Bronchial epithelial cell (primary cell): ENCODE results near the gene TM2D1. TPM values are rescaled to one million over a fixed set of nuclear protein-coding genes. Genes with fewer than 3 reads are reported as not detected.
A peak's percentile ranks its signal among the peaks of the same experiment; 100 is the strongest.

Experiments
- DNase-seq: peaks from one replicate; pipeline ENCODE4 v3.0.0-alpha.2; 2010; ENCODE audit warnings: low read depth
- FAIRE-seq: peaks from 2 replicates; lab custom pipeline; 2011; peaks lifted over from hg19 to GRCh38; lab: Jason Lieb, UNC
- H3K27me3 ChIP-seq: 2 replicates; pipeline ENCODE4 v1.5.1; 2011; ENCODE audit warnings: low read length; ENCODE audit not compliant: control insufficient read depth, insufficient read depth
- H3K36me3 ChIP-seq: 2 replicates; pipeline ENCODE4 v1.5.1; 2011; ENCODE audit warnings: low read length; ENCODE audit not compliant: control insufficient read depth, insufficient read depth
- H3K4me3 ChIP-seq: 2 replicates; pipeline ENCODE4 v1.5.1; 2011; ENCODE audit warnings: mild to moderate bottlenecking, low read depth, low read length, control low read depth
- total RNA-seq: library from RNA; depleted of rRNA; stranded (reverse); fragments of >200 nt; gene quantifications from 2 replicates; pipeline ENCODE4 v1.2.1, GENCODE V29; 2014
- TF ChIP-seq, protein P1 (sequence below): IDR thresholded peaks from 2 replicates; pipeline ENCODE4 v1.5.1; 2011; ENCODE audit warnings: mild to moderate bottlenecking, moderate library complexity, low read length, control low read depth, inconsistent platforms; ENCODE audit not compliant: insufficient read depth, severe bottlenecking

TM2D1 gene
- total RNA-seq, 1 donor from 2014 or later, result 45.5 TPM

DNA sequence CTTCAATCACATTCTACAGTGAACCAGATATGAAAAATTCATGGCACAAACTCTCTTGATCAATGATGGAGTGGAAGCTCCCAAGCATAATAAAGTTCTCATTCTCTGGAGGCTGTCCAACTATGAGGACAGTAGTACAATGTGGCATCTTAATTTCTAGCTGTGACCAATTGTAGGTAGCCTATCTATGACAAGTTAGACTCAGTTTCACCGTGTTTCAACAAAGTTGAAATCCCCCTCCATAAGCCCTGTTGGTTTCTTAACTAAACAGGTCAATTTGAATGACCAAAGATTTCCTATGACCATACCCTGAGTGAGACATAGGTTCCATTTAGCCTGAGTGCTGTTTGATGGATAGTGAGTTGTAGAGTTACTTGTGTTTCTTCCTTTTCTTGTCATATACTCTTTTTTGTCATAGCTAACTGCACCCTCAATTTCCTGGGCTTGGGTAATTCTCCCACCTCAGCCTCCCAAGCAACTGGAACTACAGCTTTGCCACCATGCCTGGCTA, 29.1 kb upstream of the TM2D1 start:
- Histone ChIP-seq H3K4me3 (no peak overlapping the region), H3K27me3 (no peaks in the 10 kb centered on the region), H3K36me3 (peaks cover 3% of the 10 kb centered on the region)
- FAIRE-seq (no peak), DNase-seq (peak; percentile 49)
- TF ChIP-seq, protein P1, sequence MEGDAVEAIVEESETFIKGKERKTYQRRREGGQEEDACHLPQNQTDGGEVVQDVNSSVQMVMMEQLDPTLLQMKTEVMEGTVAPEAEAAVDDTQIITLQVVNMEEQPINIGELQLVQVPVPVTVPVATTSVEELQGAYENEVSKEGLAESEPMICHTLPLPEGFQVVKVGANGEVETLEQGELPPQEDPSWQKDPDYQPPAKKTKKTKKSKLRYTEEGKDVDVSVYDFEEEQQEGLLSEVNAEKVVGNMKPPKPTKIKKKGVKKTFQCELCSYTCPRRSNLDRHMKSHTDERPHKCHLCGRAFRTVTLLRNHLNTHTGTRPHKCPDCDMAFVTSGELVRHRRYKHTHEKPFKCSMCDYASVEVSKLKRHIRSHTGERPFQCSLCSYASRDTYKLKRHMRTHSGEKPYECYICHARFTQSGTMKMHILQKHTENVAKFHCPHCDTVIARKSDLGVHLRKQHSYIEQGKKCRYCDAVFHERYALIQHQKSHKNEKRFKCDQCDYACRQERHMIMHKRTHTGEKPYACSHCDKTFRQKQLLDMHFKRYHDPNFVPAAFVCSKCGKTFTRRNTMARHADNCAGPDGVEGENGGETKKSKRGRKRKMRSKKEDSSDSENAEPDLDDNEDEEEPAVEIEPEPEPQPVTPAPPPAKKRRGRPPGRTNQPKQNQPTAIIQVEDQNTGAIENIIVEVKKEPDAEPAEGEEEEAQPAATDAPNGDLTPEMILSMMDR, result no peak

GRCh38 chr1:61752921-61753389, 28.0 kb upstream of the TM2D1 start:
- TF ChIP-seq, protein P1, result no peak
- no peak for FAIRE-seq
- no peak overlapping the region for H3K4me3 ChIP-seq

GRCh38 chr1:61749574-61749973, 24.6 kb upstream of the TM2D1 start:
- TF ChIP-seq, protein P1, result no peak
- FAIRE-seq, result no peak
- no peak overlapping the region for H3K4me3 ChIP-seq
- no peak for DNase-seq
- H3K36me3 ChIP-seq, result peaks cover 2% of the 10 kb centered on the region
- H3K27me3 ChIP-seq, result no peaks in the 10 kb centered on the region

More at GRCh38 chr1:61752921-61753389, 28.0 kb upstream of the TM2D1 start:
- H3K27me3 ChIP-seq, result no peaks in the 10 kb centered on the region
- DNase-seq, result no peak
- H3K36me3 ChIP-seq, result peaks cover 3% of the 10 kb centered on the region

GRCh38 chr1:61748566-61748965, 23.6 kb upstream of the TM2D1 start:
- no peaks in the 10 kb centered on the region for H3K27me3 ChIP-seq
- TF ChIP-seq, protein P1, result no peak
- FAIRE-seq (no peak), DNase-seq (no peak)
- H3K4me3 ChIP-seq, result no peak overlapping the region
- peaks cover 2% of the 10 kb centered on the region for H3K36me3 ChIP-seq

GRCh38 chr1:61746813-61747212, 21.9 kb upstream of the TM2D1 start:
- DNase-seq (peak; percentile 30), FAIRE-seq (no peak)

More at GRCh38 chr1:61746813-61747212, 21.9 kb upstream of the TM2D1 start:
- TF ChIP-seq, protein P1, result no peak
- Histone ChIP-seq H3K4me3 (no peak overlapping the region), H3K27me3 (no peaks in the 10 kb centered on the region), H3K36me3 (peaks cover 2% of the 10 kb centered on the region)
